Coronary artery (tissue), 2 donors: ENCODE results near the gene SPG7.
"Not testable (repeated sequence)": the region's sequence is repeated elsewhere in the genome, so short reads cannot be mapped to it uniquely, and the experiment has no call there.

ENCODE experiments used
- DNase-seq: peaks from one replicate; pipeline ENCODE4 v3.0.0-alpha.2; 2017; ENCODE audit warnings: low spot score
- H3K27ac ChIP-seq, 2 donors: fragments of 200-600 bp; sonication (generic); one replicate each; pipeline ENCODE4 v1.5.1; 2016 to 2019
- H3K4me3 ChIP-seq: fragments of 200-600 bp; sonication (generic); 2 replicates; pipeline ENCODE4 v1.5.1; 2016; ENCODE audit warnings: mild to moderate bottlenecking, moderate library complexity
- TF ChIP-seq, protein P1 (sequence below): fragments of 200-600 bp; sonication (generic); IDR thresholded peaks from one replicate; pipeline ENCODE4 v1.5.1; 2019; ENCODE audit warnings: antibody characterized with exemption

SPG7 gene

DNA sequence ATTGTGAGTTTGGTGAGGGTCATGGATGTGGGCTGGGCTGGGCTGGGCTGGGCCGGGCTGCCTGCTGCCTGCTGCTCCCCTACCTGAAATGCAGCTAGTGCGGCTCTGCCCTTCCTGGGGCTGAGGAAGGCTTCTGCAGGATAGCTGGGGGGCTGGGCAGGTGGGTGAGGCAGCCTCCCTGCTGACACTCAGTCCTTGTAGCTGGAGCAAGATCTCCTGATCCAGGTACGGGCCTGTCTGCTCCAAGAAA is 57.0 kb downstream of the SPG7 start:
- TF ChIP-seq, protein P1, sequence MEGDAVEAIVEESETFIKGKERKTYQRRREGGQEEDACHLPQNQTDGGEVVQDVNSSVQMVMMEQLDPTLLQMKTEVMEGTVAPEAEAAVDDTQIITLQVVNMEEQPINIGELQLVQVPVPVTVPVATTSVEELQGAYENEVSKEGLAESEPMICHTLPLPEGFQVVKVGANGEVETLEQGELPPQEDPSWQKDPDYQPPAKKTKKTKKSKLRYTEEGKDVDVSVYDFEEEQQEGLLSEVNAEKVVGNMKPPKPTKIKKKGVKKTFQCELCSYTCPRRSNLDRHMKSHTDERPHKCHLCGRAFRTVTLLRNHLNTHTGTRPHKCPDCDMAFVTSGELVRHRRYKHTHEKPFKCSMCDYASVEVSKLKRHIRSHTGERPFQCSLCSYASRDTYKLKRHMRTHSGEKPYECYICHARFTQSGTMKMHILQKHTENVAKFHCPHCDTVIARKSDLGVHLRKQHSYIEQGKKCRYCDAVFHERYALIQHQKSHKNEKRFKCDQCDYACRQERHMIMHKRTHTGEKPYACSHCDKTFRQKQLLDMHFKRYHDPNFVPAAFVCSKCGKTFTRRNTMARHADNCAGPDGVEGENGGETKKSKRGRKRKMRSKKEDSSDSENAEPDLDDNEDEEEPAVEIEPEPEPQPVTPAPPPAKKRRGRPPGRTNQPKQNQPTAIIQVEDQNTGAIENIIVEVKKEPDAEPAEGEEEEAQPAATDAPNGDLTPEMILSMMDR, result no peak
- no peak for DNase-seq
- H3K4me3 ChIP-seq, result peak overlapping the region; percentile 48
- no peak overlapping the region for H3K27ac ChIP-seq

DNA sequence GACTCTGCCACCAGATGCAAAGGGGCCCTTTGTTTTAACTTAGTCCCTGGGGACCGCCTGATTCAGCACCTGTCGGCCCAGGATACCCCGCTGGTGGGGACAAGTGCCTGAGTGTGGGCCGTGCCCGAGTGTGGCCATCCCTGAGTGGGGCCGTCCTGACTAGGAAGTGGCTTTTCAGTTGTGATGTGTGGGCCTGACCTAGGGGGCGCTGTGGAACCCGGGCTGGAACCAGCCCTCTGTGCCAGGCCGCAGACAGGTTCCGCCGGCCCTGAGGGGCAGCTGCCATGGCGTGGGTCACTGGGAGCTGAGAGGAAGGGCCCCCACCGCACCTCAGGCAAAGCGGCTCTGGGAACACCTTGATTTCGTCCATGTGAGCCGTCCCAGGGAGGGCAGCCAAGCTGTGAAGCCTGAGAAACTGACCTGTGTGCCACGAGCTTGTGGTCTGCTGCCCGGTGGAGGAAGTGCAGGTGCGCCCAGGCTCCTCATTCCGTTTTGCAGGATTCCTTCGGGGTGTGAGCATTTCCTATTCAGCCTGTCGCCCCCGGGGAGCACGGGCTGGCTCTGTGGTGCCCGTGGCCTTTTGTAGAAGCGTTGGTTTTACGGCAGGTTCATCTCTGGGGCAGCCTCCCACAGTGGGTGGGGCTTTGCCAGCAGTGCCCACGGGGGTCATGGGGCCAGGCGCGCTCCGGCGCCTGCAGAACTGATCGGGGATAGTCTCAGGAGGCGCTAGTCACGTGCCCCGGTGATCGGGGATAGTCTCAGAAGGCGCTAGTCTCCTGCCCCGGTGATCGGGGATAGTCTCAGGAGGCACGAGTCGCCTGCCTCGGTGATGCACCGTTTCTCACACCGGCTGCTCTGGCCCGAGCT is 57.5 kb downstream of the SPG7 start:
- TF ChIP-seq, protein P1, result peak; percentile 37
- peak; percentile 76 for DNase-seq
- peak overlapping the region in 1 of 2 donors; percentile 42 for H3K27ac ChIP-seq
- peak overlapping the region; percentile 48 for H3K4me3 ChIP-seq

- Histone ChIP-seq H3K27ac (no peak overlapping the region), H3K4me3 (no peak overlapping the region)
- DNase-seq, result no peak
- TF ChIP-seq, protein P1, result no peak
These were observed 59.7 kb downstream of the SPG7 start for GRCh38 chr16:89567656-89568594.

GRCh38 chr16:89569506-89570341 is 61.5 kb downstream of the SPG7 start:
- no peak overlapping the region for H3K4me3 ChIP-seq
- DNase-seq, result no peak
- TF ChIP-seq, protein P1, result no peak
- no peak overlapping the region for H3K27ac ChIP-seq

- TF ChIP-seq, protein P1, result no peak
- Histone ChIP-seq H3K27ac (no peak overlapping the region), H3K4me3 (no peak overlapping the region)
- DNase-seq, result no peak
These were observed 62.2 kb downstream of the SPG7 start for GRCh38 chr16:89570342-89570923.

GRCh38 chr16:89570983-89571598 is 62.9 kb downstream of the SPG7 start:
- H3K27ac ChIP-seq, H3K4me3 ChIP-seq: not testable (repeated sequence)
- DNase-seq, result peak; percentile 69
